GM18873 (cell line): ENCODE data around the gene PLCB4.
A peak's percentile ranks its signal among the peaks of the same experiment; 100 is the strongest.

ENCODE experiments used
- ATAC-seq: cut with Tn5 transposase; IDR thresholded peaks from one replicate; pipeline ENCODE4 v1.9.1; 2021; ENCODE audit warnings: mild to moderate bottlenecking, moderate library complexity, moderate number of reproducible peaks; ENCODE audit not compliant: unreplicated experiment, low FRiP score

PLCB4 gene

GRCh38 chr20:9411833-9412232 is 342.9 kb downstream of the PLCB4 start:
- no peak for ATAC-seq

- no peak for ATAC-seq
Measured at GRCh38 chr20:9412309-9412708, 343.4 kb downstream of the PLCB4 start.

- ATAC-seq, result no peak
Measured at GRCh38 chr20:9413001-9413400, 344.1 kb downstream of the PLCB4 start.

- no peak for ATAC-seq
Measured at GRCh38 chr20:9415426-9415825, 346.5 kb downstream of the PLCB4 start.

GRCh38 chr20:9416421-9416820 is 347.5 kb downstream of the PLCB4 start:
- no peak for ATAC-seq

- ATAC-seq, result no peak
Measured at GRCh38 chr20:9417665-9418064, 348.8 kb downstream of the PLCB4 start.

- no peak for ATAC-seq
Measured at GRCh38 chr20:9422321-9423057, 353.6 kb downstream of the PLCB4 start.

GRCh38 chr20:9424551-9424950 is 355.7 kb downstream of the PLCB4 start:
- ATAC-seq, result no peak

- no peak for ATAC-seq
Measured at GRCh38 chr20:9427430-9428291, 358.8 kb downstream of the PLCB4 start.

- ATAC-seq, result no peak
Measured at GRCh38 chr20:9428292-9428607, 359.4 kb downstream of the PLCB4 start.

- ATAC-seq, result no peak
Measured at GRCh38 chr20:9439806-9440205, 370.9 kb downstream of the PLCB4 start.

- no peak for ATAC-seq
Measured at GRCh38 chr20:9440892-9441291, 372.0 kb downstream of the PLCB4 start.

GRCh38 chr20:9441948-9442347 is 373.1 kb downstream of the PLCB4 start:
- no peak for ATAC-seq

GRCh38 chr20:9442858-9443257 is 374.0 kb downstream of the PLCB4 start:
- ATAC-seq, result peak; percentile 60

- no peak for ATAC-seq
Measured at GRCh38 chr20:9444921-9445320, 376.0 kb downstream of the PLCB4 start.

- ATAC-seq, result no peak
Measured at GRCh38 chr20:9447182-9447581, 378.3 kb downstream of the PLCB4 start.

- ATAC-seq, result no peak
Measured at GRCh38 chr20:9453201-9453600, 384.3 kb downstream of the PLCB4 start.

- no peak for ATAC-seq
Measured at GRCh38 chr20:9454791-9455190, 385.9 kb downstream of the PLCB4 start.

- ATAC-seq, result no peak
Measured at GRCh38 chr20:9457136-9457535, 388.2 kb downstream of the PLCB4 start.

GRCh38 chr20:9458138-9458796 is 389.4 kb downstream of the PLCB4 start:
- no peak for ATAC-seq

GRCh38 chr20:9460518-9460917 is 391.6 kb downstream of the PLCB4 start:
- no peak for ATAC-seq
